Activated CD4-positive, alpha-beta T cell treated with anti-CD3 and anti-CD28 coated beads, Interleukin-2, Interleukin-6, amounts not matched to agents 100 ng/mL and 50 ng/mL, durations not matched to agents 16 hours and 8 hours (primary cell): ENCODE data around the gene BET1.
"Not testable (repeated sequence)": the region's sequence is repeated elsewhere in the genome, so short reads cannot be mapped to it uniquely, and the experiment has no call there.

ENCODE experiments used
- DNase-seq: peaks from one replicate; pipeline ENCODE4 v3.0.0-alpha.2; 2020

The BET1 gene

GRCh38 chr7:94004024-94004951, at the start of gene BET1:
BET1 (minus strand) TSS chr7:94004355; CDS start chr7:94004216, 139 bp downstream.
- peak; percentile 95 for DNase-seq

- DNase-seq: no peak
Observed at GRCh38 chr7:94053532-94053931, 49.4 kb upstream of the BET1 start.

GRCh38 chr7:94052398-94053180, 48.4 kb upstream of the BET1 start:
- DNase-seq: no peak

GRCh38 chr7:94050046-94050445, 45.9 kb upstream of the BET1 start:
- no peak for DNase-seq

GRCh38 chr7:94049615-94050014, 45.5 kb upstream of the BET1 start:
- DNase-seq: no peak

- no peak for DNase-seq
Observed at GRCh38 chr7:94048755-94049154, 44.6 kb upstream of the BET1 start.

- no peak for DNase-seq
Observed at GRCh38 chr7:94047956-94048355, 43.8 kb upstream of the BET1 start.

- no peak for DNase-seq
Observed at GRCh38 chr7:94045581-94045980, 41.4 kb upstream of the BET1 start.

- no peak for DNase-seq
Observed at GRCh38 chr7:94044806-94045205, 40.7 kb upstream of the BET1 start.

GRCh38 chr7:94043299-94043698, 39.1 kb upstream of the BET1 start:
- no peak for DNase-seq

- DNase-seq: no peak
Observed at GRCh38 chr7:94042381-94042780, 38.2 kb upstream of the BET1 start.

- DNase-seq: no peak
Observed at GRCh38 chr7:94041529-94041928, 37.4 kb upstream of the BET1 start.

GRCh38 chr7:94040254-94040653, 36.1 kb upstream of the BET1 start:
- no peak for DNase-seq

- no peak for DNase-seq
Observed at GRCh38 chr7:94039368-94040035, 35.3 kb upstream of the BET1 start.

- no peak for DNase-seq
Observed at GRCh38 chr7:94031865-94032264, 27.7 kb upstream of the BET1 start.

GRCh38 chr7:94030634-94031033, 26.5 kb upstream of the BET1 start:
- no peak for DNase-seq

- no peak for DNase-seq
Observed at GRCh38 chr7:94029976-94030375, 25.8 kb upstream of the BET1 start.

GRCh38 chr7:94028768-94029167, 24.6 kb upstream of the BET1 start:
- no peak for DNase-seq

GRCh38 chr7:94026619-94027018, 22.5 kb upstream of the BET1 start:
- not testable (repeated sequence) for DNase-seq

GRCh38 chr7:94022550-94022949, 18.4 kb upstream of the BET1 start:
- peak; percentile 26 for DNase-seq

GRCh38 chr7:94016786-94017185, 12.6 kb upstream of the BET1 start:
- DNase-seq: no peak

GRCh38 chr7:94015538-94015937, 11.4 kb upstream of the BET1 start:
- no peak for DNase-seq

- no peak for DNase-seq
Observed at GRCh38 chr7:94012746-94013145, 8.6 kb upstream of the BET1 start.
